Mucosa of rectum (tissue), 2 donors: ENCODE measurements around the gene NQO2.
A peak's percentile ranks its signal among the peaks of the same experiment; 100 is the strongest.
"Not testable (repeated sequence)": the region's sequence is repeated elsewhere in the genome, so short reads cannot be mapped to it uniquely, and the experiment has no call there.

ENCODE experiments used
- H3K27ac ChIP-seq, 2 donors: one replicate each; pipeline ENCODE4 v1.7.0; 2013; ENCODE audit warnings: inconsistent platforms in 2 of 2, low read depth in 2 of 2, low read length in 2 of 2
- H3K27me3 ChIP-seq, 2 donors: one replicate each; pipeline ENCODE4 v1.7.0; 2013; ENCODE audit warnings: low read length in 2 of 2; ENCODE audit not compliant: control insufficient read depth in 2 of 2, insufficient read depth in 2 of 2
- H3K36me3 ChIP-seq, 2 donors: one replicate each; pipeline ENCODE4 v1.7.0; 2013; ENCODE audit warnings: low read length in 2 of 2; ENCODE audit not compliant: control insufficient read depth in 2 of 2, insufficient read depth in 2 of 2
- H3K4me1 ChIP-seq, 2 donors: one replicate each; pipeline ENCODE4 v1.7.0; 2013; ENCODE audit warnings: low read length in 2 of 2, mild to moderate bottlenecking in 1 of 2; ENCODE audit not compliant: control insufficient read depth in 2 of 2, insufficient read depth in 2 of 2
- H3K4me3 ChIP-seq, 2 donors: one replicate each; pipeline ENCODE4 v1.7.0; 2013; ENCODE audit warnings: low read length in 2 of 2
- H3K9ac ChIP-seq, 2 donors: one replicate each; pipeline ENCODE4 v1.7.0; 2013; ENCODE audit warnings: low read length in 2 of 2, low read depth in 1 of 2, mild to moderate bottlenecking in 1 of 2
- H3K9me3 ChIP-seq, 2 donors: one replicate each; pipeline ENCODE4 v1.7.0; 2013; ENCODE audit warnings: low read length in 2 of 2; ENCODE audit not compliant: control insufficient read depth in 2 of 2
- donor health status: healthy.
- donor health status: Normal muscosa, but diverticular disease.

NQO2 gene

DNA sequence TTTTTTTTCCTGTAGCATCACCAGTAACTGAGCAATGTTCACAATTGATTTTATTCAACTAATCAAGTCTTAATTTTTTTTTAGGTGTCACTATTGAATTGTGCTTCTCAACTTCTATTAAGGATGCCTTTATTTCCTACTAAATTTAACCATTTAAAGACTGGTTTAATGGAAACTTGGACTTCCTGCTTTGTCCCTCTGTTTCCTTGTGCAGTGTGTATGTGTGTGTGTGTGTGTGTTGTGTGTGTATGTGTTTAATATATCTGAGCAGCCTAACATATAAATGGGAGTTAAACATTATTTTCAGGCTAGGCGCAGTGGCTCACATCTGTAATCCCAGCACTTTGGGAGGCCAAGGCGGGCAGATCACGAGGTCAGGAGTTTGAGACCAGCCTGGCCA, 30.1 kb upstream of the NQO2 start:
- H3K36me3 ChIP-seq, result peaks cover 0 to 3% of the 10 kb centered on the region in 2 donors
- no peak overlapping the region for H3K27ac ChIP-seq
- no peaks in the 10 kb centered on the region for H3K27me3 ChIP-seq
- H3K9me3 ChIP-seq, result no peaks in the 10 kb centered on the region
- H3K4me3 ChIP-seq, result no peak overlapping the region
- H3K4me1 ChIP-seq, result peaks cover 2 to 21% of the 10 kb centered on the region in 2 donors
- H3K9ac ChIP-seq, result no peak overlapping the region

DNA sequence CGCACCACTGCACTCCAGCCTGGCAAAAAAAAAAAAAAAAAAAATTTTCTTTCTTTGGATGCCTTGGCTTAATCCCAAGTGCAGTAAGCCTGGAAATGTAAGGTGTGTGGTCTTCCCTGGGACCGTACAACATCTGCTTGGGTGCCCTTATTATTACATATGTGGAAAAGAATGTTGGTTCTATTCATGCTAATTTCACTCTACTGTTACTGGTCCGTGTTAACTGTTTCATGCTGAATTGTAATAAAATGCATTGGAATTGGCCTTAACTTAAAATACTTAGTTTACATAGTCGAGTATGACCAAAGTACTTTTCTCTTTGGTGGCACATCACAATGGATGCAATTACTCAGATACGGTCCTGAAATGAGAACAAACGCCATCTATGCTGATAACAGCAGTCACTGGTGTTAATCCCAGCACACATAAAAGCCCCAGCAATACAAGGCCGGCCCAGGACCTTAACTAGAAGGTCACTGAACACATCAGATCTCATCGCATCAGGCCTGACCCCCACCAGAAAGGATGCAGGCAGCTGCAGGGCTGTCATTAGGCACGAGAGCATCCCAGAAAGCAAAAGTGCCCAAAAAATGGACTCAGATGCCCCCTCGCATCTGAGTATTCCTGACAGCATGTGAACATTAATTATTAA, 29.5 kb upstream of the NQO2 start:
- peak overlapping the region; percentile 25 for H3K27ac ChIP-seq
- H3K9ac ChIP-seq, result peak overlapping the region; percentile 72 to 82
- H3K27me3 ChIP-seq, result no peaks in the 10 kb centered on the region
- peak overlapping the region; percentile 71 to 82 for H3K4me3 ChIP-seq
- H3K36me3 ChIP-seq, result peaks cover 0 to 3% of the 10 kb centered on the region in 2 donors
- no peaks in the 10 kb centered on the region for H3K9me3 ChIP-seq
- peaks cover 2 to 21% of the 10 kb centered on the region in 2 donors for H3K4me1 ChIP-seq

DNA sequence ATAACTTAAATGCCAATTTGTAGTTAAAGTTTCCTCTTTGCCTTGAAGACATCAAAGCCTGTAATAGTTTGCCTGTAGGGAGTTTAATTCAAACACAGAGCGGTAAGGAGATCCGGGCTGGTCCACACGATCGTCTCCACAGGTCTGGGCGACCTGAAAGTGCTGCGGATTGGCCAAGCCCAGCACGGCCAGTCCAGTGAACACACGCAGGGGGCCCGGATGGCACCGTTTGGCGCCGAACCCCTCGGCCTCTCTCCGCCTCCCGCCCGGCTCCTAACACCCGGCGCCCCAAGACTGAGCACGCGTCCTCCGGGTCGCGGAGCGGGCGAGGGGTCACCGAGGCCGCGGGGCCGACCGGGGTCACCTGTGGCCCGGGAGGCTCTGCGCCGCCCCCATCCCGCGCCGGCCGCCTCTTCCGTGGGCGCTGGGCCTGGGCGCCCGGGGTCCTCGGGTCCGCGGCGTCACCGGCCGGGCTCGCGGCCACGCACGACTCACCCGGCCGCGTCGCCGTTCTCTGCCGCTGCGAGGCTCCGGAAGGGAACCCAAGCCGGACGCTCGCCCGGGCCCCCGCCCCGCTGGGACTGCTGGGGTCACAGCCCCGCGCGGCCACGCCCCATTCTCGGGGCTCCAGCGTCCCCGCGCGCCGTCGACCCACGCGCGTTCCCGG, 28.8 kb upstream of the NQO2 start:
- H3K27me3 ChIP-seq, result no peaks in the 10 kb centered on the region
- no peaks in the 10 kb centered on the region for H3K9me3 ChIP-seq
- H3K9ac ChIP-seq, result peak overlapping the region; percentile 72 to 82
- peaks cover 2 to 21% of the 10 kb centered on the region in 2 donors for H3K4me1 ChIP-seq
- H3K36me3 ChIP-seq, result peaks cover 0 to under 1% of the 10 kb centered on the region in 2 donors
- H3K4me3 ChIP-seq, result peak overlapping the region; percentile 71 to 82
- H3K27ac ChIP-seq, result peak overlapping the region; percentile 92 to 96

DNA sequence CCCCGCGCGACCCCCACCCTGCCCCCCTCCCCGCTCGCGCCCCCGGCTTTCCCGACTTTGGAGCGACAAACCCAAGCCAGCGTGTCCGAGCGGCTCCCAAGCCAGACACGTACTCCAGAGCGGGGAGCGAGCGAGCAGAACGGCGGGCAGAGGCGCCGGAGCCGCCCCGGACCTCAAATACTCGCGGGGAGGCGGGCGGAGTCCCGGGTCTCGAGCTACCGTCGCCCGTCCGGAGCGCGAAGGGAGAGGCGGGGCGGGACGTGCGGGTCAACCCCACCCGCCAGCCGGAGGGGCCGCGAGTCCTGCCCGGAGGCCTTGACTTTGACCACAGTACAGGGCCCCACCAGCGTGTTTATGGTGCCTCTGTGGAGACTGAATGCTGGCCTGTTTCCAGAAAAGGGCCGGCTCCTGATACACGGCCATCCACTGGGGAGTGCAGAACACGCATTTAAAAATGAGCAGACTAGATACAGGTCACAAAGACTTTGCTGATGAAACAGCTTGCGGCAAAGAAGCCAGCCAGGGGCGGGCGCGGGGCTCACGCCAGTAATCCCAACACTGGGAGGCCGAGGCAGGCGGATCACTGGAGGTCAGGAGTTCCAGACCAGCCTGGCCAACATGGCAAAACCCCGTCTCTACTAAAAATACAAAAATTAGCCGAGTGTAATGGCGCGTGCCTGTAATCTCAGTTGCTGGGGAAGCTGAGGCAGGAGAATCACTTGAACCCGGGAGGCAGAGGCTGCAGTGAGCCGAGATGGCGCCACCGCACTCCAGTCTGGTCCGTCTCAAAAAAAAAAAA, 28.1 kb upstream of the NQO2 start, which contains the start of gene SERPINB6:
Gene SERPINB6, minus strand, starts transcription at position 148 of the 799 bp plus-strand sequence. CDS start 12,235 bp downstream, outside the sequence.
- no peaks in the 10 kb centered on the region for H3K27me3 ChIP-seq
- peaks cover 2 to 21% of the 10 kb centered on the region in 2 donors for H3K4me1 ChIP-seq
- peak within 1 kb of the TSS; percentile 92 to 96 for H3K27ac ChIP-seq
- peak within 1 kb of the TSS; percentile 71 to 82 for H3K4me3 ChIP-seq
- H3K9ac ChIP-seq, result peak within 1 kb of the TSS; percentile 72 to 82
- no peaks in the 10 kb centered on the region for H3K36me3 ChIP-seq
- no peaks in the 10 kb centered on the region for H3K9me3 ChIP-seq

DNA sequence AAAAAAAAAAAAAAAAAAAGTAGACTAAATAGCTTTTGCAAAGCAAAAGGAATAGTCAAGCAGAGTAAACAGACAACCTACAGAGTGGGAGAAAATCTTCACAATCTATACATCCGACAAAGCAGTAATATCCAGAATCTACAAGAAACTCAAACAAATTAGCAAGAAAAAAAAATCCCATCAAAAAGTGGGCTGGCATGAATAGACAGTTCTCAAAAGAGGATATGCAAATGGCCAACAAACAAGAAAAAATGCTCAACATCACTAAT, 27.5 kb upstream of the NQO2 start:
- Histone ChIP-seq H3K9ac (peak overlapping the region; percentile 71 to 82), H3K4me1 (peaks cover 2 to 19% of the 10 kb centered on the region in 2 donors), H3K27ac (peak overlapping the region; percentile 92 to 96), H3K4me3 (peak overlapping the region; percentile 71 to 82)
- H3K36me3 ChIP-seq, H3K27me3 ChIP-seq, H3K9me3 ChIP-seq: not testable (repeated sequence)

DNA sequence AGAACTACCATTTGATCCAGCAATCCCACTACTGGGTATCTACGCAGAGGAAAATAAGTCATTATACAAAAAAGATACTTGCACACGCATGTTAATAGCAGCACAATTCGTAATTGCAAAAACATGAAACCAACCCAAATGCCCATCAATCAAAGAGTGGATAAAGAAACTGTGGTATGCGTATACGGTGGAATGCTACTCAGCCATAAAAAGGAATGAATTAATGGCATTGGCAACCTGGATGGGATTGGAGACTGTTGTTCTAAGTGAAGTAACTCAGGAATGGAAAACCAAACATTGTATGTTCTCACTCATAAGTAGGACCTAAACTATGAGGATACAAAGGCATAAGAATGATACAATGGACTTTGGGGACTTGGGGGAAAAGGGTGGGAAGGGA, 27.0 kb upstream of the NQO2 start:
- not testable (repeated sequence) for H3K4me3 ChIP-seq, H3K9ac ChIP-seq, H3K27me3 ChIP-seq, H3K9me3 ChIP-seq, H3K36me3 ChIP-seq, H3K27ac ChIP-seq
- peaks cover 2 to 19% of the 10 kb centered on the region in 2 donors for H3K4me1 ChIP-seq

DNA sequence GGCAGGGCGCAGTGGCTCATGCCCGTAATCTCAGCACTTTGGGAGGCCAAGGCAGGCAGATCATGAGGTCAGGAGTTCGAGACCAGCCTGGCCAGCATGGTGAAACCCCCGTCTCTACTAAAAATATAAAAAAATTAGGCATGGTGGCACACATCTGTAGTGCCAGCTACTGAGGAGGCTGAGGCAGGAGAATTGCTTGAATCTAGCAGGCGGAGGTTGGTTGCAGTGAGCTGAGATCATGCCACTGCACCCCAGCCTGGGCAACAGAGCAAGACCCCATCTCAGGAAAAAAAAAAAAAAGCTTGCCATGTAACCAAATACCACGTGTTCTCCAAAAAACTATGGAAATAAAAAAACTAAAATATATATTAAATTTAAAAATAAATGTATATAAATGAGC, 26.5 kb upstream of the NQO2 start:
- not testable (repeated sequence) for H3K27me3 ChIP-seq, H3K36me3 ChIP-seq, H3K4me3 ChIP-seq, H3K9me3 ChIP-seq, H3K9ac ChIP-seq, H3K27ac ChIP-seq
- H3K4me1 ChIP-seq, result peaks cover 2 to 21% of the 10 kb centered on the region in 2 donors

DNA sequence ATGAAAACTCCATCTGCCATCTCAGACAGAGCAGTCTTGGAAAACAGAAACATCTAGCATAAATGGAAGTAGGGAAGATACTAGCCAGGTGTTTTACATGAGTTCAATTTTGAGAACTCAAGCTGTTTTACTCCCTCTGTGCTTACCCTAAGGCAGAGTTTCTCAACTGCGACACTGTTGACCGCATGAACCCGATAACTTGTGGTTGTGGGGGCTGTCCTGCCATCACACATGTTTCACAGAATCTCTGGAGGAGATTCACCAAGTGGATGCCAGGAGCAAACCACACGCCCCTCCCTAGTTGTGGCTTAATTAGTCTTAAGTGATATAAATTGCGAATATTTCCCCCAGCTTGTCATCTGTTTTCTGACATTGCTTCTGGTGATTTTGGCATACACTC, 26.0 kb upstream of the NQO2 start:
- Histone ChIP-seq H3K27ac (no peak overlapping the region), H3K9ac (no peak overlapping the region), H3K4me1 (peaks cover 2 to 21% of the 10 kb centered on the region in 2 donors)

DNA sequence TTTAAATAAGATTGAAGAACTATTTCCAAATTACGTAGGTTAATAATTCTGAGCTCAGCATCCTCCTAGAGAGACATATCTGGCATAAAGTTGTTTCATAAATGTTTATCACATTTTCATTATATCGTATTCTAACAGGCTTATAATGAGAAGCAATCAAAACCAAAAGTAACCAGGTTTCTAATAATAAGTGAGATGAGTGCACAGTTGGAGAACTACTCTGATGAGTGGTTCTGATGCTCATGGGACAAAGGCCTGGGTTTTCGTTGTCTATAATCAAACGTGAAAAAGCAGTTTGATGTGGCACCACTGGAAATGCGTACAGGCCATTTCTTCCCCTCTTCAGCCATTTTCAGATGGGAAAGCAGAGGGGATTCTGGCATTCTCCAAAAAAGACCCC, 23.6 kb upstream of the NQO2 start:
- no peak overlapping the region for H3K4me3 ChIP-seq
- no peaks in the 10 kb centered on the region for H3K36me3 ChIP-seq
- H3K4me1 ChIP-seq, result peaks cover 11 to 25% of the 10 kb centered on the region in 2 donors
- H3K9me3 ChIP-seq, result no peaks in the 10 kb centered on the region
- no peaks in the 10 kb centered on the region for H3K27me3 ChIP-seq
- H3K9ac ChIP-seq, result no peak overlapping the region
- no peak overlapping the region for H3K27ac ChIP-seq

More for the DNA sequence above, 26.0 kb upstream of the NQO2 start:
- Histone ChIP-seq H3K4me3 (no peak overlapping the region), H3K27me3 (no peaks in the 10 kb centered on the region), H3K9me3 (no peaks in the 10 kb centered on the region), H3K36me3 (no peaks in the 10 kb centered on the region)

DNA sequence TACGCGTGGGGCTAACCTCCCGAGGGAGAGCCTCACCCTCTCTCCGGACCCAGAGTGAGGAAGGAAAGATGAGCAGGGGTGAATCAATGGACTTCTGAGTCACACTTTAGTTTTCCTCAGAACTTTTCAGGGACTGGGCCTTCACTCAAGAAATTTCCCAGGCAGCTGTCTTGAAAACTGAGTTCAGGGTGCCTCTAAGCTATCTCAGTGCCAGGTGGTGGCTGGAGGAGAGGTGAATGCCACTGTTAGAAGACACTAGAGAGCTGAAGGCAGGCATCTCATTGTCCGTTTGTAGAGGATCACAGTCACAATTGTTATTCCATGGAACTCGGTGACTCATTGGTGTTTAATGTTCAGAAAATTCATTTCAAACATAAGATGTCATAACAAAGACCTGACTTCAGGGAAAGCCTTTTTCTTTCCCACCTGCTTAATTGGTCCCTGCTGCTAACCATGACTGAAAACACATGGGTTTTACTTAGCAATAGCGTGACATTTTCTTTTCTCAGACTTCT, 23.1 kb upstream of the NQO2 start:
- no peak overlapping the region for H3K27ac ChIP-seq
- no peaks in the 10 kb centered on the region for H3K27me3 ChIP-seq

More for the DNA sequence above, 23.1 kb upstream of the NQO2 start:
- H3K36me3 ChIP-seq, result no peaks in the 10 kb centered on the region
- H3K4me3 ChIP-seq, result no peak overlapping the region
- H3K9me3 ChIP-seq, result no peaks in the 10 kb centered on the region
- H3K9ac ChIP-seq, result no peak overlapping the region
- H3K4me1 ChIP-seq, result peaks cover 13 to 30% of the 10 kb centered on the region in 2 donors
